ENCODE data around the gene KIAA0319L.
"Not testable (repeated sequence)": the region's sequence is repeated elsewhere in the genome, so short reads cannot be mapped to it uniquely, and the experiment has no call there.

GRCh38 chr1:35463749-35464148 is 93.5 kb downstream of the KIAA0319L start:
- TF ChIP-seq EZH2 (IDR thresholded peaks at IDR 0.05; ENCODE audit: low read length); CTCF (optimal IDR thresholded peaks at IDR 0.05 in 1 of 3, IDR thresholded peaks at IDR 0.05 in 1 of 3, conservative IDR thresholded peaks at IDR 0.05 in 1 of 3; ENCODE audit: extremely low read depth in 1 of 3, insufficient read depth in 2 of 3, low read length in 3 of 3): not testable (repeated sequence)

All from keratinocyte (primary cell).